Measurements from ENCODE around the gene MDH1.

- TF ChIP-seq TAF1 (conservative IDR thresholded peaks at IDR 0.05) = no peak
- no peak for TF ChIP-seq JUND (IDR thresholded peaks at IDR 0.05)
- TF ChIP-seq CTCF (IDR thresholded peaks at IDR 0.05; ENCODE audit: low read depth, low read length, missing input control) = no peak
- TF ChIP-seq EGR1 (IDR thresholded peaks at IDR 0.05; ENCODE audit: low read depth in 2 of 2) = no peak
- no peak for TF ChIP-seq MAX (IDR thresholded peaks at IDR 0.05)
- no peak for TF ChIP-seq ATF3 (IDR thresholded peaks at IDR 0.05)
- no peak for TF ChIP-seq YY1 (IDR thresholded peaks at IDR 0.05)
- no peak for TF ChIP-seq GABPA (IDR thresholded peaks at IDR 0.05 in 1 of 2, conservative IDR thresholded peaks at IDR 0.05 in 1 of 2)
- no peak for TF ChIP-seq SP1 (IDR thresholded peaks at IDR 0.05)
- TF ChIP-seq REST (IDR thresholded peaks at IDR 0.05) = no peak
- TF ChIP-seq RAD21 (IDR thresholded peaks at IDR 0.05) = no peak
Observed at GRCh38 chr2:63654959-63655358, 66.2 kb downstream of the MDH1 start.
